K562 (cell line): ENCODE data around the gene SAPCD1. TPM values are rescaled to one million over a fixed set of nuclear protein-coding genes. Genes with fewer than 3 reads are reported as not detected.

Experiments
- ARID4B ChIP-seq: sonication (generic); formaldehyde crosslinking; IDR thresholded peaks from 2 replicates; pipeline ENCODE4 v1.8.0; 2022; ENCODE audit warnings: mild to moderate bottlenecking, missing genetic modification reagents
- CEBPG ChIP-seq, 3 experiments: fragments of 200-800 bp in 1 of 3; sonication (Bioruptor generic) in 1 of 3; sonication (generic) in 1 of 3; formaldehyde crosslinking in 1 of 3; IDR thresholded peaks in 2 of 3; conservative IDR thresholded peaks in 1 of 3; 2 replicates each; pipeline versions ENCODE4 v1.6.1 to v1.8.0; 2016 to 2022; ENCODE audit warnings: missing compliant biosample characterization in 2 of 3, missing genetic modification characterization in 2 of 3, mild to moderate bottlenecking in 1 of 3, missing genetic modification reagents in 1 of 3
- CXXC5 ChIP-seq: fragments of 250-450 bp; sonication (Bioruptor Pico); IDR thresholded peaks from 2 replicates; pipeline ENCODE4 v1.8.0; 2022; ENCODE audit warnings: inconsistent platforms, mild to moderate bottlenecking, moderate library complexity
- DNMT1 ChIP-seq: fragments of 450-650 bp; IDR thresholded peaks from 2 replicates; pipeline ENCODE4 v1.6.1; 2016; ENCODE audit warnings: antibody characterized with exemption, mild to moderate bottlenecking
- ELF4 ChIP-seq: fragments of 450-650 bp; formaldehyde crosslinking; IDR thresholded peaks from 2 replicates; pipeline ENCODE4 v1.4.0; 2022; ENCODE audit warnings: missing genetic modification characterization
- ELK3 ChIP-seq: fragments of 450-650 bp; formaldehyde crosslinking; IDR thresholded peaks from 2 replicates; pipeline ENCODE4 v1.4.0; 2020; ENCODE audit warnings: mild to moderate bottlenecking
- RBM25 ChIP-seq: fragments of 200-400 bp; formaldehyde crosslinking; IDR thresholded peaks from 2 replicates; pipeline ENCODE4 v1.6.1; 2018; ENCODE audit warnings: low read length, low read depth, moderate library complexity; ENCODE audit not compliant: severe bottlenecking
- SMAD1 ChIP-seq: fragments of 150-350 bp; IDR thresholded peaks from 2 replicates; pipeline ENCODE4 v1.6.1; 2014; ENCODE audit warnings: low read length, low read depth; ENCODE audit not compliant: partially characterized antibody
- TAF7 ChIP-seq: fragments of 450-650 bp; IDR thresholded peaks from 2 replicates; pipeline ENCODE4 v1.6.1; 2016; ENCODE audit warnings: missing genetic modification characterization, missing compliant biosample characterization
- TBL1XR1 ChIP-seq, 2 experiments: IDR thresholded peaks; 2 replicates each; pipeline ENCODE4 v1.6.1; 2012; ENCODE audit warnings: improper control_type of control experiment in 2 of 2, low read length in 2 of 2, mild to moderate bottlenecking in 1 of 2
- TCF3 ChIP-seq: sonication (generic); formaldehyde crosslinking; IDR thresholded peaks from 2 replicates; pipeline ENCODE4 v1.4.0; 2020; ENCODE audit warnings: mild to moderate bottlenecking, missing genetic modification reagents
- THAP12 ChIP-seq: fragments of 250-450 bp; sonication (Bioruptor Pico); IDR thresholded peaks from 2 replicates; pipeline ENCODE4 v1.9.0; 2021; ENCODE audit warnings: mild to moderate bottlenecking, inconsistent platforms
- ZBTB43 ChIP-seq: sonication (generic); formaldehyde crosslinking; IDR thresholded peaks from 2 replicates; pipeline ENCODE4 v1.8.0; 2023; ENCODE audit warnings: mild to moderate bottlenecking, missing genetic modification reagents
- ZNF143 ChIP-seq: sonication (generic); formaldehyde crosslinking; IDR thresholded peaks from 2 replicates; pipeline ENCODE4 v1.9.0; 2022; ENCODE audit warnings: mild to moderate bottlenecking, missing genetic modification reagents
- ZNF586 ChIP-seq: fragments of 450-650 bp; formaldehyde crosslinking; conservative IDR thresholded peaks from 2 replicates; pipeline ENCODE4 v1.4.0; 2020; ENCODE audit warnings: mild to moderate bottlenecking, moderate library complexity
- ZNF699 ChIP-seq: fragments of 250-450 bp; sonication (Bioruptor Pico); IDR thresholded peaks from 2 replicates; pipeline ENCODE4 v1.8.0; 2021; ENCODE audit warnings: mild to moderate bottlenecking, moderate library complexity; ENCODE audit not compliant: insufficient replicate concordance
- polyA plus RNA-seq, 8 experiments: library from polyadenylated mRNA; depleted of rRNA in 4 of 8; stranded (reverse) in 5 of 8; unstranded in 3 of 8; fragments of >200 nt; fragmentation: Nextera tagmentation in 2 of 8; fragmentation: Illumina TruSeq in 1 of 8; extraction: Ambion mirVana in 2 of 8; extraction: Trizol in 1 of 8; gene quantifications; 2 replicates each; pipeline versions ENCODE4 v1.2.1 to v1.2.3, GENCODE V29; 2011 to 2014; ENCODE audit warnings: inconsistent platforms in 1 of 8, missing spikeins in 1 of 8
- total RNA-seq, 7 experiments: library from RNA; depleted of rRNA in 6 of 7; stranded (reverse); fragments of >200 nt in 6 of 7; fragmentation: Illumina TruSeq in 2 of 7; extraction: Trizol in 2 of 7; gene quantifications; 2 replicates each; pipeline versions ENCODE4 v1.2.1 to v1.2.3, GENCODE V29; 2011 to 2021; ENCODE audit warnings: low replicate concordance in 1 of 7

Gene SAPCD1
- total and polyA plus RNA-seq, 9 of the 15 experiments (the other 6 are each of a cell fraction or from before 2014, with no cell fraction given): 2.6 to 30.2 (median 7.4) TPM

- peak; percentile 99 for TF ChIP-seq ARID4B (CRISPR knock-in tag)
- peak; percentile 99 for TF ChIP-seq CXXC5
- TF ChIP-seq DNMT1: peak; percentile 77; the same call in 1 of the 2 replicates
- peak; percentile 65 for TF ChIP-seq ZNF143 (CRISPR knock-in tag)
- peak; percentile 85 for TF ChIP-seq SMAD1
- peak; percentile 96 for TF ChIP-seq TAF7 (tag)
- 0 out of 2 replicates have a peak, but pooled peaks have one; percentile 14 for TF ChIP-seq ZNF586 (CRISPR knock-in tag)
- TF ChIP-seq CEBPG (CRISPR knock-in tag; IDR thresholded peaks at IDR 0.05): peak; percentile 63; the same call in 1 of the 2 replicates
- no peak for TF ChIP-seq CEBPG (tag; conservative IDR thresholded peaks at IDR 0.05 in 1 of 2, IDR thresholded peaks at IDR 0.05 in 1 of 2)
- TF ChIP-seq ELF4 (CRISPR knock-in tag): peak; percentile 54; the same call in 1 of the 2 replicates
- TF ChIP-seq ZBTB43 (CRISPR knock-in tag): peak; percentile 96
- TF ChIP-seq THAP12 (CRISPR knock-in tag): peak; percentile 87; the same call in 1 of the 2 replicates
- peak; percentile 38 to 80; a peak in 3 of 4 replicates for TF ChIP-seq TBL1XR1 (IDR thresholded peaks at IDR 0.05; ENCODE audit: low read length in 2 of 2)
- peak; percentile 92 for TF ChIP-seq RBM25
- TF ChIP-seq ELK3 (CRISPR knock-in tag): no peak
- no peak for TF ChIP-seq ZNF699 (CRISPR knock-in tag)
- peak; percentile 54 for TF ChIP-seq TCF3 (CRISPR knock-in tag)
These were observed 22.6 kb upstream of the SAPCD1 start, which contains the start of gene MSH5 (continued) for GRCh38 chr6:31739639-31740396.
